ENCODE measurements around the gene MRPL12. TPM values are rescaled to one million over a fixed set of nuclear protein-coding genes. Genes with fewer than 3 reads are reported as not detected.

The MRPL12 gene
- total RNA-seq, 1 donor from 2014 or later: 58.5 TPM

- Mint-ChIP-seq H3K27ac (ENCODE audit: unreplicated experiment) (no peak overlapping the region), H3K36me3 (ENCODE audit: low read depth, unreplicated experiment) (no peaks in the 10 kb centered on the region), H3K4me1 (ENCODE audit: unreplicated experiment) (peaks cover 10% of the 10 kb centered on the region)
These were observed 17.3 kb downstream of the MRPL12 start for GRCh38 chr17:81720267-81721071.

GRCh38 chr17:81722184-81723120, 19.3 kb downstream of the MRPL12 start:
- peaks cover 9% of the 10 kb centered on the region for H3K27me3 Mint-ChIP-seq (ENCODE audit: unreplicated experiment)
- no peak overlapping the region for H3K27ac Mint-ChIP-seq (ENCODE audit: unreplicated experiment)
- peaks cover 10% of the 10 kb centered on the region for H3K4me1 Mint-ChIP-seq (ENCODE audit: unreplicated experiment)
- no peaks in the 10 kb centered on the region for H3K36me3 Mint-ChIP-seq (ENCODE audit: low read depth, unreplicated experiment)
- no peak overlapping the region for H3K4me3 Mint-ChIP-seq (ENCODE audit: unreplicated experiment)
- no peak for DNase-seq (ENCODE audit: low spot score)
- no peaks in the 10 kb centered on the region for H3K9me3 Mint-ChIP-seq (ENCODE audit: unreplicated experiment)
- no peak for TF ChIP-seq CTCF (IDR thresholded peaks at IDR 0.05; ENCODE audit: unreplicated experiment)

More at GRCh38 chr17:81720267-81721071, 17.3 kb downstream of the MRPL12 start:
- no peaks in the 10 kb centered on the region for H3K9me3 Mint-ChIP-seq (ENCODE audit: unreplicated experiment)
- TF ChIP-seq CTCF (IDR thresholded peaks at IDR 0.05; ENCODE audit: unreplicated experiment): no peak
- H3K4me3 Mint-ChIP-seq (ENCODE audit: unreplicated experiment): no peak overlapping the region
- peaks cover 7% of the 10 kb centered on the region for H3K27me3 Mint-ChIP-seq (ENCODE audit: unreplicated experiment)
- DNase-seq (ENCODE audit: low spot score): no peak

GRCh38 chr17:81723651-81724209, 20.6 kb downstream of the MRPL12 start:
- Mint-ChIP-seq H3K27ac (ENCODE audit: unreplicated experiment) (no peak overlapping the region), H3K36me3 (ENCODE audit: low read depth, unreplicated experiment) (no peaks in the 10 kb centered on the region), H3K9me3 (ENCODE audit: unreplicated experiment) (no peaks in the 10 kb centered on the region), H3K4me3 (ENCODE audit: unreplicated experiment) (no peak overlapping the region), H3K27me3 (ENCODE audit: unreplicated experiment) (peaks cover 7% of the 10 kb centered on the region), H3K4me1 (ENCODE audit: unreplicated experiment) (peaks cover 10% of the 10 kb centered on the region)
- no peak for DNase-seq (ENCODE audit: low spot score)
- no peak for TF ChIP-seq CTCF (IDR thresholded peaks at IDR 0.05; ENCODE audit: unreplicated experiment)

- DNase-seq (ENCODE audit: low spot score): no peak
- Mint-ChIP-seq H3K27ac (ENCODE audit: unreplicated experiment) (no peak overlapping the region), H3K4me1 (ENCODE audit: unreplicated experiment) (peaks cover 10% of the 10 kb centered on the region), H3K9me3 (ENCODE audit: unreplicated experiment) (no peaks in the 10 kb centered on the region), H3K27me3 (ENCODE audit: unreplicated experiment) (peaks cover 7% of the 10 kb centered on the region), H3K36me3 (ENCODE audit: low read depth, unreplicated experiment) (no peaks in the 10 kb centered on the region), H3K4me3 (ENCODE audit: unreplicated experiment) (no peak overlapping the region)
- no peak for TF ChIP-seq CTCF (IDR thresholded peaks at IDR 0.05; ENCODE audit: unreplicated experiment)
These were observed 22.3 kb downstream of the MRPL12 start for GRCh38 chr17:81725439-81725838.

All from endothelial cell (in vitro differentiated cells).